Thoracic aorta (tissue), 2 donors: ENCODE measurements around the gene SNX21. TPM values are rescaled to one million over a fixed set of nuclear protein-coding genes. Genes with fewer than 3 reads are reported as not detected.

Experiments
- ATAC-seq: fragments of 150-250 bp; one replicate; pipeline ENCODE4 v1.8.0; 2017; ENCODE audit warnings: low read depth; ENCODE audit not compliant: insufficient number of reproducible peaks, low FRiP score
- DNase-seq: peaks from one replicate; pipeline ENCODE4 v3.0.0-alpha.2; 2020; ENCODE audit warnings: low spot score
- H3K27ac ChIP-seq, 2 donors: fragments of 200-600 bp; sonication (generic); 1 replicate in 1 of 2; 2 replicates in 1 of 2; pipeline ENCODE4 v1.5.1; 2016; ENCODE audit warnings: mild to moderate bottlenecking in 2 of 2, moderate library complexity in 2 of 2
- H3K27me3 ChIP-seq: fragments of 200-600 bp; sonication (generic); replicated peaks from 2 replicates; pipeline ENCODE4 v1.6.0; 2016; ENCODE audit warnings: mild to moderate bottlenecking; ENCODE audit not compliant: insufficient read depth
- H3K36me3 ChIP-seq: fragments of 200-600 bp; sonication (generic); one replicate; pipeline ENCODE4 v1.5.1; 2016
- H3K4me1 ChIP-seq, 2 donors: fragments of 200-600 bp; sonication (generic); 1 replicate in 1 of 2; 2 replicates in 1 of 2; pipeline versions ENCODE4 v1.5.1 to v1.6.0; 2016; ENCODE audit warnings: low read depth in 2 of 2, mild to moderate bottlenecking in 1 of 2; ENCODE audit not compliant: control insufficient read depth in 1 of 2
- H3K4me3 ChIP-seq: fragments of 200-600 bp; sonication (generic); 2 replicates; pipeline ENCODE4 v1.5.1; 2016; ENCODE audit warnings: mild to moderate bottlenecking
- H3K9me3 ChIP-seq: fragments of 200-600 bp; sonication (generic); 2 replicates; pipeline ENCODE4 v1.5.1; 2016
- CTCF ChIP-seq: fragments of 200-600 bp; sonication (generic); IDR thresholded peaks from one replicate; pipeline ENCODE4 v1.5.1; 2019; ENCODE audit warnings: antibody characterized with exemption
- total RNA-seq, 2 donors: library from RNA; depleted of rRNA; stranded (reverse); fragments of >200 nt; gene quantifications; one replicate each; pipeline versions ENCODE4 v1.1.0 to v1.2.3, GENCODE V29; 2016

The SNX21 gene
- total RNA-seq, 2 donors from 2014 or later, result 78.2 to 133 TPM

- ATAC-seq (no peak), DNase-seq (no peak)
- TF ChIP-seq CTCF, result no peak
- Histone ChIP-seq H3K27me3 (no peaks in the 10 kb centered on the region), H3K36me3 (peaks cover 7% of the 10 kb centered on the region), H3K4me3 (peak overlapping the region; percentile 95), H3K9me3 (no peaks in the 10 kb centered on the region), H3K27ac (peak overlapping the region; percentile 93 to 98), H3K4me1 (peaks cover 26 to 59% of the 10 kb centered on the region in 2 donors)
Observed at GRCh38 chr20:45832619-45833018, 980 bp upstream of the SNX21 start.

DNA sequence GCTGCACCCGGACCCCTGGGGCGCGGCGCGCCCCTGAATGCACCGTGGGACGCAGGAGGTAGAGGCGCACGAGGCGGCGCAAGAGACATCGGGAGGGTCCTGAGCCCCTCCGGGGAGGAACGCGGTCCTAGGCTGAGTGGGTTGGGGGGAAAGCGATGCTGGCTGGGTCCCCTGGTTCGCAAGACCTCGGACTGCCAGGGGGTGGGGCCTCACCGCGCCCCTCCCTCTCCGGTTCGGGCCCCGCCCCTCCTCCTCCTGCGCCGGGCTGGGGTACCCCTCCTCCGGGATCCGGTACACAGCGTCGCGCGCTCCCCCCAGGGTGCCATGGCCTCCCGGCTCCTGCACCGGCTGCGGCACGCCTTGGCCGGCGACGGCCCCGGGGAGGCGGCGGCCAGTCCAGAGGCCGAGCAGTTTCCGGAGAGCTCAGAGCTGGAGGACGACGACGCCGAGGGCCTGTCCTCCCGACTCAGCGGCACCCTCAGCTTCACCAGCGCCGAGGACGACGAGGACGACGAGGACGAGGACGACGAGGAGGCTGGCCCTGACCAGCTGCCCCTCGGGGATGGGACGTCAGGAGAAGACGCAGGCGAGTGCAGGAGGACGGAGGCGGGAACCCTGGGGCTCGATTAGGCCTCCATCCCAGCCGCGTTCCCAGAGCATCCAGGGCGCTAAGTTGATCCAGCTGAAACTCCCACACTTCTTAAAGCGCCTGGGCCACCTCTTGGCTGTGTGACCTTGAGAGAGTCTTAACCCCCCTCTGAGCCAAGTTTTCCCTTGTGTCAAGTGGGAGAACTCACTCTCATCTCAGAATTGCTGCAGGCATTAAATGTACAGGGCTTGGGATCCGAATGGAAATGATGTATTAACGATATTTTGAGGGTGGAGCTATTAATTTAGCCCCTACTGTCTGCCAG lies 541 bp downstream of the SNX21 start:
- DNase-seq (no peak), ATAC-seq (peak; percentile 63)
- TF ChIP-seq CTCF, result peak; percentile 0
- peak overlapping the region; percentile 93 to 98 for H3K27ac ChIP-seq
- H3K27me3 ChIP-seq, result no peaks in the 10 kb centered on the region
- peaks cover 7% of the 10 kb centered on the region for H3K36me3 ChIP-seq
- H3K4me3 ChIP-seq, result peak overlapping the region; percentile 95
- peaks cover 18 to 50% of the 10 kb centered on the region in 2 donors for H3K4me1 ChIP-seq
- no peaks in the 10 kb centered on the region for H3K9me3 ChIP-seq

DNA sequence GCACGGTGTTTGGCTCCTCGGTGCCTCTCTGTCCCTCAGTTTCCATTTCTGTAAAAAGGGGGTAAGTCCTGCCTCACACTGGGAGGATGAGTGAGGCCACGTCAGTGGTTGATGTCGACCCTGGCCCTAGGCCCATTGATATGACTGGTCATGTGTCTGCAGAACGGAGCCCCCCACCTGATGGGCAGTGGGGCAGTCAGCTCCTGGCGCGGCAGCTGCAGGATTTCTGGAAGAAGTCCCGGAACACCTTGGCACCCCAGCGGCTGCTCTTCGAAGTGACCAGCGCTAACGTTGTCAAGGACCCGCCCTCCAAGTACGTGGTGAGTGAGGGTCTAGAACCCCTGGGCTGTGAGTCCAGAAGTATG lies 1.2 kb downstream of the SNX21 start:
- no peak for DNase-seq

DNA sequence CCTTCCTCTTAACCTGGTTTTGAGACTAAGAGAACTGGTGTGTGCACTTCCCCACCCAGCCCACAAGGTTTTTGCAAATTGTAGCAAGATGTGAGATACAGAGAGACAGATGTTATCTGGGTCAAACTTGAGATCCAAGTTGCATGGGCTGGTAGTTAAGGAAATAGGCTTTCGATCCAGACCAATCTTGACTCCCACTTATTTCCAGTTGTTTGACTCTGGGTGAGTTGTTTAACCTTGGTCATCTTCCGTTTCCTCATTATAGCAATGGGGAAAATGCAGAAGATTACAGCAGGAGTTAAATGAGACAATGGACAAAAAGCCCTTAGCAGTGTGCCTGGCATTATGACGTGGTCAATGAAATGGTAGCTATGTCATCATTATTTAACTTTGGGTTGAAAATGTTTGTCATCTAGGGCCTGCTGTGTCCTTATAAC lies 1.7 kb downstream of the SNX21 start:
- peak overlapping the region; percentile 93 to 98 for H3K27ac ChIP-seq
- peaks cover 18 to 42% of the 10 kb centered on the region in 2 donors for H3K4me1 ChIP-seq
- H3K27me3 ChIP-seq, result no peaks in the 10 kb centered on the region
- DNase-seq, result no peak
- peak overlapping the region; percentile 95 for H3K4me3 ChIP-seq
- no peak for ATAC-seq
- H3K36me3 ChIP-seq, result peaks cover 10% of the 10 kb centered on the region
- no peaks in the 10 kb centered on the region for H3K9me3 ChIP-seq
- no peak for TF ChIP-seq CTCF

More for the DNA sequence above, 1.2 kb downstream of the SNX21 start:
- Histone ChIP-seq H3K36me3 (peaks cover 8% of the 10 kb centered on the region), H3K4me1 (peaks cover 18 to 45% of the 10 kb centered on the region in 2 donors), H3K27me3 (no peaks in the 10 kb centered on the region), H3K9me3 (no peaks in the 10 kb centered on the region), H3K27ac (peak overlapping the region; percentile 93 to 98), H3K4me3 (peak overlapping the region; percentile 95)
- TF ChIP-seq CTCF, result no peak
- ATAC-seq, result no peak

GRCh38 chr20:45835825-45836224 lies 2.2 kb downstream of the SNX21 start:
- ATAC-seq (peak; percentile 24), DNase-seq (peak; percentile 72)
- no peaks in the 10 kb centered on the region for H3K9me3 ChIP-seq

More at GRCh38 chr20:45835825-45836224, 2.2 kb downstream of the SNX21 start:
- no peak for TF ChIP-seq CTCF
- H3K27me3 ChIP-seq, result no peaks in the 10 kb centered on the region
- H3K36me3 ChIP-seq, result peaks cover 12% of the 10 kb centered on the region
- peaks cover 18 to 47% of the 10 kb centered on the region in 2 donors for H3K4me1 ChIP-seq
- H3K4me3 ChIP-seq, result peak overlapping the region; percentile 95
- H3K27ac ChIP-seq, result peak overlapping the region; percentile 93 to 98
